Lower leg skin (tissue), 3 donors: Measurements from ENCODE around the gene TWF1.

Experiments used
- CTCF ChIP-seq, 3 donors: fragments of 450-650 bp; IDR thresholded peaks; one replicate each; pipeline ENCODE4 v1.5.1; 2016; ENCODE audit warnings: antibody characterized with exemption in 3 of 3, mild to moderate bottlenecking in 3 of 3, moderate library complexity in 2 of 3
- POLR2A ChIP-seq, 2 donors: fragments of 450-650 bp; IDR thresholded peaks; one replicate each; pipeline ENCODE4 v1.6.1; 2016 to 2017; ENCODE audit warnings: antibody characterized with exemption in 2 of 2, mild to moderate bottlenecking in 1 of 2, moderate library complexity in 1 of 2

DNA sequence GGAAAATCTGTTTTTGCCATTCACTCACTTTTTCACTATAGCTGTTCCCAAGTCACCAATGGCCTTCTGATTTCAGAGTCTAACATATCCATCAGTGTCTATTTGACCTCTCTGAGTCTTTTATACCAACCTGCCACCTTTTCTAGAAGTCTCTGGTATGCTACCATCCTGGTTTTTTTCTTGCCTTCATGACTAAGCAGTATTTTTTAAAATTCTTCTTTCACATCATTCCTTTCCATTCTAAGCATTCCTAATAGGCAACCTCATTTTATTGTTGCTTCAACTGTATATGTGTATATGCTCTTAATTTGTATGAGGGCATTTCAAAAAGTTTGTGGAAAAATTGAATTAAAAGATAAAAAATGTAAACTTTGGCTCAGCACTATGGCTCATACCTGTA is 42.3 kb downstream of the TWF1 start:
- TF ChIP-seq CTCF (IDR thresholded peaks at IDR 0.05) (no peak), POLR2A (IDR thresholded peaks at IDR 0.05) (no peak)
